Neural progenitor cell (in vitro differentiated cells): ENCODE data around the gene LIMK2.

Experiments used
- EZH2 ChIP-seq: fragments of 200-600 bp; sonication (generic); IDR thresholded peaks from 2 replicates; pipeline ENCODE4 v1.6.1; 2017; ENCODE audit warnings: antibody characterized with exemption, mild to moderate bottlenecking, moderate library complexity
- TF ChIP-seq, protein P1 (sequence below): fragments of 200-600 bp; sonication (generic); IDR thresholded peaks from 2 replicates; pipeline ENCODE4 v1.5.1; 2017; ENCODE audit warnings: antibody characterized with exemption, mild to moderate bottlenecking

GRCh38 chr22:31218565-31219262 lies 6.6 kb downstream of the LIMK2 start:
- no peak for TF ChIP-seq EZH2
- TF ChIP-seq, protein P1, sequence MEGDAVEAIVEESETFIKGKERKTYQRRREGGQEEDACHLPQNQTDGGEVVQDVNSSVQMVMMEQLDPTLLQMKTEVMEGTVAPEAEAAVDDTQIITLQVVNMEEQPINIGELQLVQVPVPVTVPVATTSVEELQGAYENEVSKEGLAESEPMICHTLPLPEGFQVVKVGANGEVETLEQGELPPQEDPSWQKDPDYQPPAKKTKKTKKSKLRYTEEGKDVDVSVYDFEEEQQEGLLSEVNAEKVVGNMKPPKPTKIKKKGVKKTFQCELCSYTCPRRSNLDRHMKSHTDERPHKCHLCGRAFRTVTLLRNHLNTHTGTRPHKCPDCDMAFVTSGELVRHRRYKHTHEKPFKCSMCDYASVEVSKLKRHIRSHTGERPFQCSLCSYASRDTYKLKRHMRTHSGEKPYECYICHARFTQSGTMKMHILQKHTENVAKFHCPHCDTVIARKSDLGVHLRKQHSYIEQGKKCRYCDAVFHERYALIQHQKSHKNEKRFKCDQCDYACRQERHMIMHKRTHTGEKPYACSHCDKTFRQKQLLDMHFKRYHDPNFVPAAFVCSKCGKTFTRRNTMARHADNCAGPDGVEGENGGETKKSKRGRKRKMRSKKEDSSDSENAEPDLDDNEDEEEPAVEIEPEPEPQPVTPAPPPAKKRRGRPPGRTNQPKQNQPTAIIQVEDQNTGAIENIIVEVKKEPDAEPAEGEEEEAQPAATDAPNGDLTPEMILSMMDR: no peak
